SU-DHL-6 (cell line): ENCODE measurements around the gene PTH1R.

Source experiments
- CTCF ChIP-seq: fragments of 200-600 bp; sonication (generic); IDR thresholded peaks from one replicate; pipeline ENCODE4 v1.5.1; 2017; ENCODE audit warnings: antibody characterized with exemption, mild to moderate bottlenecking, low read length, moderate library complexity; ENCODE audit not compliant: insufficient read depth, poor library complexity, severe bottlenecking
- EZH2phosphoT487 ChIP-seq: fragments of 200-600 bp; sonication (generic), shearing (Covaris generic); conservative IDR thresholded peaks from 2 replicates; pipeline ENCODE4 v1.6.1; 2018; ENCODE audit warnings: mild to moderate bottlenecking, antibody characterized with exemption, low read length, moderate library complexity, mixed read lengths

GRCh38 chr3:46910166-46910760, 32.7 kb downstream of the PTH1R start:
- TF ChIP-seq CTCF = no peak
- TF ChIP-seq EZH2phosphoT487 = no peak
